H1 (cell line): ENCODE data around the gene ZNF777. TPM values are rescaled to one million over a fixed set of nuclear protein-coding genes. Genes with fewer than 3 reads are reported as not detected.

Experiments
- CTCF ChIA-PET: fragments of 300-600 bp; sonication (Branson Sonifier 250); formaldehyde crosslinking; loops from one replicate; lab custom pipeline; 2021; ENCODE audit not compliant: partially characterized antibody; lab: Charles Lee
- POLR2A ChIA-PET: fragments of 300-600 bp; sonication (Branson Sonifier 250); formaldehyde crosslinking; loops from one replicate; lab custom pipeline; 2021; ENCODE audit warnings: inconsistent platforms; ENCODE audit not compliant: partially characterized antibody; lab: Charles Lee
- DNase-seq, 2 experiments: peaks; one replicate each; pipeline versions ENCODE4 v3.0.0 to v3.0.0-alpha.2; 2010 to 2022; ENCODE audit warnings: low spot score in 2 of 2, low read depth in 1 of 2, mixed read lengths in 1 of 2
- FAIRE-seq: peaks from 2 replicates; lab custom pipeline; 2011; peaks lifted over from hg19 to GRCh38; lab: Jason Lieb, UNC
- H2AFZ ChIP-seq: 2 replicates; pipeline ENCODE4 v1.8.1; 2012; ENCODE audit warnings: low read length, inconsistent platforms
- H2AK5ac ChIP-seq: 2 replicates; pipeline ENCODE4 v1.6.1; 2013; ENCODE audit warnings: low read depth, low read length
- H2BK120ac ChIP-seq: replicated peaks from 2 replicates; pipeline ENCODE3; 2013; ENCODE audit warnings: low read depth, low read length, inconsistent platforms
- H2BK12ac ChIP-seq: 2 replicates; pipeline ENCODE4 v1.6.1; 2013; ENCODE audit warnings: low read depth, low read length
- H2BK15ac ChIP-seq: 2 replicates; pipeline ENCODE4 v1.6.1; 2013; ENCODE audit warnings: low read length
- H2BK20ac ChIP-seq: 2 replicates; pipeline ENCODE4 v1.6.1; 2013; ENCODE audit warnings: low read length
- H2BK5ac ChIP-seq: 2 replicates; pipeline ENCODE4 v1.6.1; 2013; ENCODE audit warnings: low read depth, low read length
- H3K14ac ChIP-seq: 2 replicates; pipeline ENCODE4 v1.6.1; 2013; ENCODE audit warnings: inconsistent platforms; ENCODE audit not compliant: insufficient read length
- H3K18ac ChIP-seq: 2 replicates; pipeline ENCODE4 v1.6.1; 2013; ENCODE audit warnings: low read length; ENCODE audit errors: extremely low read depth
- H3K23ac ChIP-seq: 2 replicates; pipeline ENCODE4 v1.6.1; 2013; ENCODE audit warnings: inconsistent platforms; ENCODE audit not compliant: insufficient read length
- H3K23me2 ChIP-seq: 2 replicates; pipeline ENCODE4 v1.6.1; 2013; ENCODE audit warnings: low read depth, low read length
- H3K27ac ChIP-seq: 2 replicates; pipeline ENCODE4 v1.6.1; 2011; ENCODE audit warnings: low read depth, low read length, inconsistent platforms
- H3K27me3 ChIP-seq, 4 experiments: replicated peaks in 1 of 4; 1 replicate in 1 of 4; 2 replicates in 3 of 4; pipeline versions ENCODE4 v1.6.1 to v1.8.1; 2011 to 2013; ENCODE audit warnings: low read length in 3 of 4, mild to moderate bottlenecking in 3 of 4, inconsistent platforms in 2 of 4, mixed read lengths in 2 of 4, moderate library complexity in 1 of 4; ENCODE audit not compliant: control insufficient read depth in 3 of 4, insufficient read depth in 3 of 4; ENCODE audit errors: extremely low read depth in 1 of 4
- H3K36me3 ChIP-seq, 4 experiments: 2 replicates each; pipeline versions ENCODE4 v1.6.1 to v1.8.1; 2011 to 2013; ENCODE audit warnings: mild to moderate bottlenecking in 4 of 4, low read length in 3 of 4, moderate library complexity in 2 of 4, control low read depth in 1 of 4, inconsistent platforms in 1 of 4; ENCODE audit not compliant: insufficient read depth in 4 of 4, control insufficient read depth in 2 of 4
- H3K4ac ChIP-seq: replicated peaks from 2 replicates; pipeline ENCODE3; 2013; ENCODE audit warnings: low read length, low read depth, mixed read lengths, inconsistent platforms; ENCODE audit not compliant: insufficient read length
- H3K4me1 ChIP-seq, 4 experiments: replicated peaks in 1 of 4; 1 replicate in 1 of 4; 2 replicates in 3 of 4; pipeline versions ENCODE4 v1.6.1 to v1.8.1; 2011 to 2013; ENCODE audit warnings: low read length in 3 of 4, inconsistent platforms in 2 of 4, mixed read lengths in 1 of 4; ENCODE audit not compliant: insufficient read depth in 4 of 4, control insufficient read depth in 3 of 4
- H3K4me2 ChIP-seq, 2 experiments: 2 replicates each; pipeline versions ENCODE4 v1.6.1 to v1.8.1; 2011 to 2013; ENCODE audit warnings: low read depth in 2 of 2, low read length in 2 of 2, control low read depth in 1 of 2, inconsistent platforms in 1 of 2, mild to moderate bottlenecking in 1 of 2; ENCODE audit not compliant: insufficient read depth in 1 of 2
- H3K4me3 ChIP-seq, 4 experiments: fragments of 200-600, 300-600 bp in 1 of 4; sonication (generic), shearing (Covaris generic), sonication (Bioruptor Twin) in 1 of 4; 2 replicates each; pipeline versions ENCODE4 v1.5.1 to v1.8.1; 2011 to 2016; ENCODE audit warnings: low read length in 4 of 4, low read depth in 3 of 4, control low read depth in 2 of 4, inconsistent platforms in 2 of 4, mild to moderate bottlenecking in 2 of 4, mixed read lengths in 1 of 4, moderate library complexity in 1 of 4; ENCODE audit not compliant: insufficient read depth in 2 of 4; ENCODE audit errors: extremely low read depth in 1 of 4
- H3K56ac ChIP-seq: replicated peaks from 2 replicates; pipeline ENCODE3; 2013; ENCODE audit warnings: low read depth, mild to moderate bottlenecking, mixed read lengths, low read length, inconsistent platforms; ENCODE audit not compliant: insufficient read length
- H3K79me1 ChIP-seq: 2 replicates; pipeline ENCODE4 v1.6.1; 2013; ENCODE audit warnings: low read depth, low read length, control low read depth
- H3K79me2 ChIP-seq, 2 experiments: 2 replicates each; pipeline versions ENCODE4 v1.6.1 to v1.8.1; 2012 to 2013; ENCODE audit warnings: low read length in 2 of 2, mild to moderate bottlenecking in 2 of 2, inconsistent platforms in 1 of 2; ENCODE audit not compliant: insufficient read depth in 2 of 2, control insufficient read depth in 1 of 2
- H3K9ac ChIP-seq, 4 experiments: replicated peaks in 1 of 4; 1 replicate in 1 of 4; 2 replicates in 3 of 4; pipeline versions ENCODE4 v1.6.1 to v1.8.1; 2011 to 2013; ENCODE audit warnings: low read depth in 3 of 4, low read length in 3 of 4, control low read depth in 2 of 4, mild to moderate bottlenecking in 2 of 4, moderate library complexity in 2 of 4, inconsistent platforms in 1 of 4; ENCODE audit errors: extremely low read depth in 1 of 4
- H3K9me3 ChIP-seq, 2 experiments: 2 replicates each; pipeline versions ENCODE4 v1.6.1 to v1.8.1; 2012 to 2013; ENCODE audit warnings: mild to moderate bottlenecking in 2 of 2, moderate library complexity in 2 of 2, control low read depth in 1 of 2, inconsistent platforms in 1 of 2, low read depth in 1 of 2, low read length in 1 of 2, mixed read lengths in 1 of 2; ENCODE audit not compliant: insufficient read depth in 2 of 2
- H4K20me1 ChIP-seq, 2 experiments: replicated peaks in 1 of 2; 2 replicates each; pipeline versions ENCODE3 to v1.8.1; 2011 to 2013; ENCODE audit warnings: inconsistent platforms in 2 of 2, low read length in 2 of 2, mild to moderate bottlenecking in 1 of 2; ENCODE audit not compliant: insufficient read depth in 2 of 2, control insufficient read depth in 1 of 2
- H4K5ac ChIP-seq: 2 replicates; pipeline ENCODE4 v1.6.1; 2013; ENCODE audit warnings: low read length, low read depth, mixed read lengths, inconsistent platforms; ENCODE audit not compliant: insufficient read length
- H4K8ac ChIP-seq: 2 replicates; pipeline ENCODE4 v1.8.0; 2013; ENCODE audit warnings: mild to moderate bottlenecking, moderate library complexity, low read length, inconsistent platforms; ENCODE audit not compliant: insufficient read depth; ENCODE audit errors: extremely low read depth
- H4K91ac ChIP-seq: replicated peaks from 2 replicates; pipeline ENCODE3; 2013; ENCODE audit warnings: low read length, mixed read lengths, inconsistent platforms; ENCODE audit not compliant: insufficient read length
- ATF3 ChIP-seq: IDR thresholded peaks from 2 replicates; pipeline ENCODE4 v1.6.1; 2011; ENCODE audit warnings: low read depth, mild to moderate bottlenecking, low read length; ENCODE audit not compliant: insufficient read depth
- CEBPB ChIP-seq: IDR thresholded peaks from 2 replicates; pipeline ENCODE4 v1.6.1; 2012; ENCODE audit warnings: low read depth, low read length
- NANOG ChIP-seq: IDR thresholded peaks from 2 replicates; pipeline ENCODE4 v1.6.1; 2011; ENCODE audit warnings: low read length, low read depth, mild to moderate bottlenecking, inconsistent platforms; ENCODE audit not compliant: insufficient read depth, poor library complexity, severe bottlenecking
- TAF1 ChIP-seq: IDR thresholded peaks from 2 replicates; pipeline ENCODE4 v1.6.1; 2011; ENCODE audit warnings: mild to moderate bottlenecking, low read depth, low read length
- WGBS, 2 experiments: shearing (Covaris generic) in 1 of 2; methylation state at CpG; one replicate each; pipeline versions ENCODE4 v1.1.6 to v1.1.7; 2013 to 2015; ENCODE audit warnings: low lambda C conversion rate in 2 of 2, mixed read lengths in 2 of 2, inconsistent platforms in 1 of 2, low coverage in 1 of 2, missing lambda C conversion rate in 1 of 2; ENCODE audit not compliant: insufficient replicate concordance in 2 of 2, insufficient coverage in 1 of 2, insufficient read length in 1 of 2; ENCODE audit errors: extremely low coverage in 1 of 2, missing lambda C conversion rate in 1 of 2; 5-methylcytosine and 5-hydroxymethylcytosine counted together
- polyA plus RNA-seq, 7 experiments: library from polyadenylated mRNA; depleted of rRNA in 3 of 7; stranded (reverse) in 5 of 7; unstranded in 2 of 7; fragments of >200 nt in 5 of 7; fragments of 200-250 nt in 2 of 7; gene quantifications; 1 replicate in 5 of 7; 2 replicates in 1 of 7; 4 replicates in 1 of 7; pipeline versions ENCODE4 v1.2.1 to v1.2.3, GENCODE V29; 2011 to 2013; ENCODE audit warnings: missing spikeins in 2 of 7, mixed read lengths in 2 of 7
- total RNA-seq: library from RNA; stranded (reverse); fragmentation: NEBNext Ultra II Directional; extraction: Animal tissue kit (Norgen Biotek cat#: 25700); gene quantifications from 2 replicates; pipeline ENCODE4 v1.2.1, GENCODE V29; 2021

The ZNF777 gene
- total and polyA plus RNA-seq, 2 of the 8 experiments (the other 6 are each of a cell fraction or from before 2014, with no cell fraction given), result 8.0 to 10.1 TPM

DNA sequence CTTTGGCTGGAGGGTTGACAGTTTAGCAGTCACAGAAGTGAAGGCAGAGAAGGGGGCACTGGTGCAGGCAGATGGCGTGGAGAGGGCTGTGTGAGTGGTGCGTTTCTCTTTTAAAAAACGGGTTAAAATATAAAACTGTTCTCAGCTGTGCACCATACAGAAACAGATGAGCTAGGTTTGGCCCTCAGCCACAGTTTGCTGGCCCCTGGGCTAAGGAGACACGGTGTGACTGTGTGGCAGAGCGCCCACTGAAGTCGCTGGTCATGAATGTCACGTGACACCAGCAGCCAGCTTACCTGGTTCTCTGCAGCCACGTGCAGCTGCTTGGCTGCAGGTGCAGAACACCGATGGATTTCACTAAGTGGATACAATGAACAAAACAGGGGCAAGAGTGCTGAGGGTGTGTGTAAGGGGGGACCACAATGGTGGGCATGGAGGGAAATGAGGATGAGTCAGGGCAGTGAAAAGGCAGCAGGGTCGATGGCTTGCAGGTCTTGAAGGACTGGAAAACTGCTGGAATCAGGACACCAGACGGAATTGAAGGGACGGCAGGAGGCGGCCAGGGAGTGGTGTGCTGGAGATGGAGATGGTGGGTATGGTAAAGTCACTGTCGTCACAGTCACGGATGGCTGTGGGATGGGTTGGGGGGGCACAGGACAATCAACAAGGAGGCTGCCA lies 29.4 kb upstream of the ZNF777 start:
- H3K36me3 ChIP-seq, result peaks cover 9 to 32% (median 20%) of the 10 kb centered on the region in 4 experiments; a peak in 6 of 8 replicates
- H3K4ac ChIP-seq, result no peak overlapping the region
- no peak overlapping the region for H2BK20ac ChIP-seq
- no peak overlapping the region for H3K4me3 ChIP-seq
- no peak overlapping the region for H2BK15ac ChIP-seq
- no peaks in the 10 kb centered on the region for H3K23me2 ChIP-seq
- no peak overlapping the region for H2BK5ac ChIP-seq
- no peak for FAIRE-seq
- H3K9me3 ChIP-seq, result no peaks in the 10 kb centered on the region
- peaks cover 0 to under 1% of the 10 kb centered on the region in 2 experiments; a peak in 1 of 4 replicates for H3K79me2 ChIP-seq
- DNase-seq, result no peak
- no peak overlapping the region for H3K27ac ChIP-seq
- H2AFZ ChIP-seq, result no peak overlapping the region
- no peak overlapping the region for H4K8ac ChIP-seq
- ChIA-PET POLR2A (no interaction called here), CTCF (interaction anchor here (1.0 to 1.5 kb wide), 4 partner anchors 14 to 53 kb away, joined by 3 to 7 read pairs (median 4); no protein-coding TSS in a partner anchor)
- H3K14ac ChIP-seq, result no peak overlapping the region
- no peak overlapping the region for H2BK120ac ChIP-seq
- no peak overlapping the region for H4K91ac ChIP-seq
- no peak overlapping the region for H2AK5ac ChIP-seq
- H3K4me2 ChIP-seq, result no peak overlapping the region
- H3K18ac ChIP-seq, result no peak overlapping the region
- H3K56ac ChIP-seq, result no peak overlapping the region
- no peak overlapping the region for H4K5ac ChIP-seq
- H2BK12ac ChIP-seq, result no peak overlapping the region
- H3K9ac ChIP-seq, result no peak overlapping the region
- no peak overlapping the region for H3K23ac ChIP-seq
- no peaks in the 10 kb centered on the region for H3K4me1 ChIP-seq
- 88% methylated on average over 15 of the region's 15 CpGs; no CpG with 5 or more reads in 1 of the 2 experiments for WGBS, 2 experiments
- H3K27me3 ChIP-seq, result no peaks in the 10 kb centered on the region
- no peaks in the 10 kb centered on the region; the same call in 1 of the 2 replicates for H3K79me1 ChIP-seq
- TF ChIP-seq NANOG, result no peak
- TF ChIP-seq CEBPB, result no peak
- TF ChIP-seq ATF3, result no peak
- TF ChIP-seq TAF1, result no peak
- peaks cover 3% of the 10 kb centered on the region in 2 experiments for H4K20me1 ChIP-seq
